ENCODE results near the gene PPM1J.

Gene PPM1J

DNA sequence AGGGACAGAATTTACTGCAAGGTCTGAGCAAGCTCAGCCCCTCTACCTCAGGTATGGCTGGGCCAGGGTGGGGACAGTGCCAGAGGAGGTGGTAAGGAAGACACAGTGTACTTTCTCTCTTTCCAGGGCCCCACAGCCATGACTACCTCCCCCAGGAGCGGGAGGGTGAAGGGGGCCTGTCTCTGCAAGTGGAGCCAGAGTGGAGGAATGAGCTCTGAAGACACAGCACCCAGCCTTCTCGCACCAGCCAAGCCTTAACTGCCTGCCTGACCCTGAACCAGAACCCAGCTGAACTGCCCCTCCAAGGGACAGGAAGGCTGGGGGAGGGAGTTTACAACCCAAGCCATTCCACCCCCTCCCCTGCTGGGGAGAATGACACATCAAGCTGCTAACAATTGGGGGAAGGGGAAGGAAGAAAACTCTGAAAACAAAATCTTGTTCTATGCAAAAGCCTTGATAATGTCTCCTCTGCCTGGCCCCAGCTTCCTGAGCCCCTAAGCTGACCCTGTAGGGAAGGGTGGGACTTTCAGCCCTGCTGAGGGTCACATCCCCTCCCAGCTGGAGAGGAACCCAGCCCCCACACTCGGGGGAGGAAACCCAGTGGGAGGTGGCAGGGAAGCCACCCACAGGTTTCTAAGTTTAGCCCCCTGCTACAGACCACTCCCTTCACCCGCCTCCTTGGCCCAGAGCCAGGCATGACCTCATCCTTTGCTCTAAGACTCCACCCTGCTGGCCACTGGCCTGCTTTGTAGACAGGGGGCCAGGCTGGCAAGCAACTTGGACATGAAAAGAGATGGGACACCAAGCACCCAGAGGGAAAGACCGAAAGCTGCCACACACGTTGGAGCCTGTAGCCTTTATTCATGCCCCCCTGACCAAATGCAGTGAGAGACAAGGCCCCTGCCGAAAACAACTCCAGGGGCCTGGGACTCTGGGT is 14.6 kb downstream of the PPM1J start:
- Histone ChIP-seq H3K36me3 (peaks cover 56% of the 10 kb centered on the region), H3K27me3 (ENCODE audit: insufficient read depth, low read depth, severe bottlenecking) (no peaks in the 10 kb centered on the region), H3K27ac (peak overlapping the region; percentile 67), H3K4me3 (ENCODE audit: low read depth, low read length) (no peak overlapping the region), H3K9me3 (ENCODE audit: severe bottlenecking) (no peaks in the 10 kb centered on the region)
- TF ChIP-seq, protein P1, sequence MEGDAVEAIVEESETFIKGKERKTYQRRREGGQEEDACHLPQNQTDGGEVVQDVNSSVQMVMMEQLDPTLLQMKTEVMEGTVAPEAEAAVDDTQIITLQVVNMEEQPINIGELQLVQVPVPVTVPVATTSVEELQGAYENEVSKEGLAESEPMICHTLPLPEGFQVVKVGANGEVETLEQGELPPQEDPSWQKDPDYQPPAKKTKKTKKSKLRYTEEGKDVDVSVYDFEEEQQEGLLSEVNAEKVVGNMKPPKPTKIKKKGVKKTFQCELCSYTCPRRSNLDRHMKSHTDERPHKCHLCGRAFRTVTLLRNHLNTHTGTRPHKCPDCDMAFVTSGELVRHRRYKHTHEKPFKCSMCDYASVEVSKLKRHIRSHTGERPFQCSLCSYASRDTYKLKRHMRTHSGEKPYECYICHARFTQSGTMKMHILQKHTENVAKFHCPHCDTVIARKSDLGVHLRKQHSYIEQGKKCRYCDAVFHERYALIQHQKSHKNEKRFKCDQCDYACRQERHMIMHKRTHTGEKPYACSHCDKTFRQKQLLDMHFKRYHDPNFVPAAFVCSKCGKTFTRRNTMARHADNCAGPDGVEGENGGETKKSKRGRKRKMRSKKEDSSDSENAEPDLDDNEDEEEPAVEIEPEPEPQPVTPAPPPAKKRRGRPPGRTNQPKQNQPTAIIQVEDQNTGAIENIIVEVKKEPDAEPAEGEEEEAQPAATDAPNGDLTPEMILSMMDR (IDR thresholded peaks at IDR 0.05; ENCODE audit: low read depth, low read length) = no peak
- DNase-seq = peak; percentile 93

DNA sequence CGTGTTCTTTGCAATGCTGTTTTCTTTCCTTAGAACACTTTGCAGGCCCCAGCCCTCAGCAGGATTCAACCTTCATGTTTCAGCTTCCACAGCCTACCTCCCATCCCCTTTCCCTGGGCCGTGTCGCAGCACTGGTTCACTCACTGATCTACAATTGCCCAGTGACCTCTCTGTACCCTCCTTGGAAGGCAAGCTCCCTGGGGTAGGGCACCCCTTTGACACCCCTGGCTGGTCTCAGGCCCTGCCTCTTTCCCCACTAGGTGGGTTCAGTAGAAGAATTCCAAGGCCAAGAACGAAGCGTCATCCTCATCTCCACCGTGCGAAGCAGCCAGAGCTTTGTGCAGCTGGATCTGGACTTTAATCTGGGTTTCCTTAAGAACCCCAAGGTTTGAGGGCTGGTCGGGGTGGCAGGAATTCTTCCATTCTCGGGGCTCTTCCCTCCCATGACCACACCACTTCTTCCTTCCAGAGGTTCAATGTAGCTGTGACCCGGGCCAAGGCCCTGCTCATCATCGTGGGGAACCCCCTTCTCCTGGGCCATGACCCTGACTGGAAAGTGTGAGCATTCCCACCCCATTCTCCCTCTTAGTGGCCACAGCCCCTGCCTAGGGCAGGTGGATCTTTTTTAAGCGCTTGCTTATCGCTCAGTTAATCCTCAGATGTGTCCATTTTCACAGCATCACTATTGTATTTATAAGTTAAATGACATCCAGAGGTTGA is 15.5 kb downstream of the PPM1J start:
- no peak overlapping the region for H3K4me3 ChIP-seq (ENCODE audit: low read depth, low read length)

DNA sequence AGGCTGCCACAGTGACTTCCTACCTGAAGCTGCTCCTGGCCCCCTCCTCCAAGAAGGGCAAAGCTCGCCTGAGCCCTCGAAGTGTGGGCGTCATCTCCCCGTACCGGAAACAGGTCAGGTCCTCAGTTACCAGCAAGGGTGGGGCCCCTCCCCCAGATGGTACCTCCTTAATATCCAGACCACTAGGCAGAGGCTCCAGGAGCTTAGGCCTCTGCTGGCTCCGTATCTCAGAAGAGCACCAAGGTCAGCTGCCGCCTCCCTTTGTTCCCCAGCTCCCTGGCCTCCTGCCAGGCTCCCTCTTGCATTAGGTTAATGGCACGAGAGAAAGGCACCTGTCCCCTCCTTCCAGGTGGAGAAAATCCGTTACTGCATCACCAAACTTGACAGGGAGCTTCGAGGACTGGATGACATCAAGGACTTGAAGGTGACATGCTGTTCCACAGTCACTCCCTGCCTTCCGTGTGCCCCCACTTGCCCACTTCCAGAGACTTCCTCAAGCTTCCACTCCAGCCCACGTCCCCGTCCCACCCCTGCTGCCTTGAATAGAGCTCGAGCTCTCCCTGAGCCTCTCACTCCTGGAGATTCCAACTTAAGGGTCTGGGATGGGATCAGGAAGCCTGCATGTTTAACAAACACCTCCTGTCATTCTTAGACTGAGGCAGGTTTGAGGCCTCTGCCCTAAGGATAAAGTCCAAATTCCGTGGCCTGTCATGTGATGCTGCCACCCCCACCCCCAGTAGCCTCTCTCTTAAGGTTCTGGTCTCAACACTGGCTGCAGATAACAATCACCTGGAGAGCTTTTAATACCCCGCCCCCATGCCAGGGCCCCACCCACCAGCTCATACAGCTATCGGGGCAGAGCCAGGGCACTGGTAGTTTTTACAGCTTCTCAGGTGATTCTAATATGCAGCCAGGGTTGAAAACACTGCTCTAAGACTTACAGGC is 16.5 kb downstream of the PPM1J start:
- TF ChIP-seq, protein P1 (IDR thresholded peaks at IDR 0.05; ENCODE audit: low read depth, low read length) = no peak
- no peaks in the 10 kb centered on the region for H3K27me3 ChIP-seq (ENCODE audit: insufficient read depth, low read depth, severe bottlenecking)
- no peak overlapping the region for H3K27ac ChIP-seq
- no peaks in the 10 kb centered on the region for H3K9me3 ChIP-seq (ENCODE audit: severe bottlenecking)
- DNase-seq = no peak
- H3K4me3 ChIP-seq (ENCODE audit: low read depth, low read length) = no peak overlapping the region
- H3K36me3 ChIP-seq = peaks cover 70% of the 10 kb centered on the region

More for the DNA sequence above, 15.5 kb downstream of the PPM1J start:
- no peaks in the 10 kb centered on the region for H3K27me3 ChIP-seq (ENCODE audit: insufficient read depth, low read depth, severe bottlenecking)
- H3K9me3 ChIP-seq (ENCODE audit: severe bottlenecking) = no peaks in the 10 kb centered on the region
- TF ChIP-seq, protein P1 (IDR thresholded peaks at IDR 0.05; ENCODE audit: low read depth, low read length) = no peak
- DNase-seq = no peak
- H3K27ac ChIP-seq = no peak overlapping the region; the same call in 1 of the 2 replicates
- peaks cover 66% of the 10 kb centered on the region for H3K36me3 ChIP-seq

DNA sequence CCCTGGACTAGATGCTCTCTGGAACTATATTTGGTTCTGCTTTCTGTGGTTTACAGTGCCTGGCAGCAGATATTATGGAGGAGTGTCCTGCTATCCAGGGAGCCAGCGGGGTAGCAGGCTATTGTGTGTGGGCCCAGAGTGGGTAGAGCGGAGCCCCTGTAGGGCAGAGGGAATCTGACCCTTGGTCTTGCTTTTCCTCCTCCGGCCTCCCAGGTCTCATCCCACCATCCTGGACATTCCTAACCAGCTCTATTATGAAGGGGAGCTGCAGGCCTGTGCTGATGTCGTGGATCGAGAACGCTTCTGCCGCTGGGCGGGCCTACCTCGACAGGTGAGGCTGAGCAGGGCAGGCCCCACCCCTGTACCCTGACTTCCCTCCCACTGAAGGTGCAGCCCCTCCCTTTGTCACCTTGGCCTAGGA is 17.3 kb downstream of the PPM1J start:
- Histone ChIP-seq H3K9me3 (ENCODE audit: severe bottlenecking) (no peaks in the 10 kb centered on the region), H3K36me3 (peaks cover 75% of the 10 kb centered on the region), H3K27ac (no peak overlapping the region), H3K27me3 (ENCODE audit: insufficient read depth, low read depth, severe bottlenecking) (no peaks in the 10 kb centered on the region), H3K4me3 (ENCODE audit: low read depth, low read length) (no peak overlapping the region)
- DNase-seq = no peak
- TF ChIP-seq, protein P1 (IDR thresholded peaks at IDR 0.05; ENCODE audit: low read depth, low read length) = no peak

DNA sequence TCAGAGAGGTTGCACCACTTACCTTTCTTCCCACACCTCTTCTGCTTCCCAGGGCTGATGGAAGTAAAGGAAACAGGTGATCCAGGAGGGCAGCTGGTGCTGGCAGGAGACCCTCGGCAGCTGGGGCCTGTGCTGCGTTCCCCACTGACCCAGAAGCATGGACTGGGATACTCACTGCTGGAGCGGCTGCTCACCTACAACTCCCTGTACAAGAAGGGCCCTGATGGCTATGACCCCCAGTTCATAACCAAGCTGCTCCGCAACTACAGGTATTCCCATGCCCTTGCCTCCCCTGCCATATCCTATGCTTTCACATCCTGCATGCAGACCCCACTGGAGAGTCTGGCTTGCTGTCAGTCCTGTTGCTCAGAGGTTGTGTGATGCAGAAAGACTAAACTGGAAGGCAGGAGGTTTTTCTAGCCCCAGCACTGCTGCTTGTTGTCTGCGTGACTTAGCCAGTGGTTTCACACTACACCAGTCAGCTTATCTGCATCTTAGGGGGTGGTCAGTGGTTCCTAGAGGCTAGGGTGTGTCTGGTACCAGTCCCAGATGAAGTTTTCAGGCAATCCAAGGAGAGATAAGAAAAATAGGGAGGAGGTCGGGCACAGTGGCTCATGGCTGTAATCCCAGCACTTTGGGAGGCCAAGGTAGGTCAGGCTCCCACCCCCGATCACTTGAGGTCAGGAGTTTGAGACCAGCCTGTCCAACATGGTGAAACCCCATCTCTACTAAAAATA is 18.4 kb downstream of the PPM1J start:
- Histone ChIP-seq H3K27me3 (ENCODE audit: insufficient read depth, low read depth, severe bottlenecking) (no peaks in the 10 kb centered on the region), H3K36me3 (peaks cover 83% of the 10 kb centered on the region), H3K27ac (no peak overlapping the region), H3K9me3 (ENCODE audit: severe bottlenecking) (no peaks in the 10 kb centered on the region), H3K4me3 (ENCODE audit: low read depth, low read length) (no peak overlapping the region)
- no peak for DNase-seq
- TF ChIP-seq, protein P1 (IDR thresholded peaks at IDR 0.05; ENCODE audit: low read depth, low read length) = no peak

All from WERI-Rb-1 (cell line).